Activated CD4-positive, alpha-beta T cell treated with anti-CD3 and anti-CD28 coated beads for 4 hours (primary cell): ENCODE results near the gene CNTNAP4.

Source experiments
- DNase-seq, 2 donors: peaks; one replicate each; pipeline ENCODE4 v3.0.0-alpha.2; 2020

The CNTNAP4 gene

DNA sequence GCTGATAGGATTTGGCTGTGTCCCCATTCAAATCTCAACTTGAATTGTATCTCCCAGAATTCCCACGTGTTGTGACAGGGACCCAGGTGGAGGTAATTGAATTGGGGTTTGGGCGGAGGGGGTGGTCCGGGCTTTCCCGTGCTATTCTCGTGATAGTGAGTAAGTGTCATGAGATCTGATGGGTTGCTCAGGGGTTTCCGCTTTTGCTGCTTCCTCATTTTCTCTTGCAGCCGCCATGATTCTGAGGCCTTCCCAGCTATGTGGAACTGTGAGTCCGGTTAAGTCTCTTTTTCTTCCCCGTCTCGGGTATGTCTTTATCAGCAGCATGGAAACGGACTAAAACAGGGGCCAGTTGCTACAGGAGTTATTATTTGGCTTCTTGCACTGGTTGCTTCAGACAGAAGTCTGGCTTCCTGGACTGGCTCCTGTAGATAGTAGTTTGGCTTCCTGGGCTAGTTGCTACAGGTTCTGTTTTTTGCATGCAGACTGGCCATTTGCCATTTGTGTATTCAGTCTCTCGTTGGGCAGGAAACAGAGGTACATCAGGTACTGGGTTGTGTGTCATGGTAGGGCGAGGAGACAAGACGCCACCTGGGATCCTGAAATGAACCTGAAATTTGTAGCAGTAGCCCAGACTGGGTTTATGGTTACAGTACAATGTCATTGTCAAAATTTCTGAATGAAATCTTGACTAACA is 32.6 kb downstream of the CNTNAP4 start:
- no peak for DNase-seq

DNA sequence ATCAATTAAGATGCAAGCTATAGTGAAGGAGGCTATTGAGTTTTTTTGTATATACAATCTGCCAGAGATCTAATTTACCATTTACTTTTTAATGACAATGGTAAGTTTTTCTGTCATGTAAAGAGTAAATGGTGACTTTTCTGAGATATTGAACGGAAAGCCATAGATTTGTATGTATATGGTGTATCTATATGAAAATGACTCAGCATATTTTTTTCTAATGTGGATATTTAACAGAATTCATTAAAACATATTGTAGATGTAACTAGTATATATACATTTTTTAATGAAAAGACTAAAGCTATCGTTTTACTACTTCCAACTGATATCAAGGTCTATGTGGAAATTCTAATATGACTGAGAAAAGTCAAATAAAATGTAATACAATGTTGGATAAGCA is 34.1 kb downstream of the CNTNAP4 start:
- DNase-seq, result no peak

DNA sequence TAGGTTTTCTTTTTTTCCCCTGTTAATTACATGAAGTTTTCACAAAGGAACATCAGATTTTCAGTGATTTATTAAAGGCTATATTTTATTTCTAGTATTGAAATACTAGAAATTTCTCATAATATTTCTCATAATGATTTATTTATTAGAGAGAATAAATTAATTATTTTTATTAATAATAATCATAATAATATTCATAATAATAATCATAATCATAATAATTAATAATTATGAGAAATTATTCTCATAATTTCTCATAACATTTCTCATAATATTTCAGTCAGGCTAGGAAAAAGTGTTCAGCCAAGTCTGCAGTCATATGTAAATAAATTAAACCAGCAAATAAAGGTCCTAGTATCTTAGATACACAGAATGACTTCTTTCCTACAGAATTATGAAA is 41.4 kb downstream of the CNTNAP4 start:
- no peak for DNase-seq

DNA sequence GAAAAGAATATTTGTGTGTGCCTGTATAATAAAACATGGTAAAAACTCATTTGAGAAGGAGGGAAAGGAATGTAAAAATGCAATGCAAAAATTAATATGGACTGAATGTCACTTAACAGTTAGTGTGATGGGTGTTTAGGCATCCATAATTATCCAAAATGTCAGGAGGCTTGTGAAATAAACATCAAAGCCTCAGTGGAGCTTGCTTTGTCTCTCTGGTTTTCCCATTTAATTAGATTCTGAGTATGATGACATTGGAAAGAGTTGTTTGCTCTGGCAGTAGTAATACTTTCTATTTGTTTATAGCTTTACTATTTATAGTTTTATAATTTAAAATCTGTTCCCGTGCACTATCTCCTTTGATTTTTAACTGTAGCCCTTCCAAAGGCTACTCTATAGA is 51.9 kb downstream of the CNTNAP4 start:
- no peak for DNase-seq

DNA sequence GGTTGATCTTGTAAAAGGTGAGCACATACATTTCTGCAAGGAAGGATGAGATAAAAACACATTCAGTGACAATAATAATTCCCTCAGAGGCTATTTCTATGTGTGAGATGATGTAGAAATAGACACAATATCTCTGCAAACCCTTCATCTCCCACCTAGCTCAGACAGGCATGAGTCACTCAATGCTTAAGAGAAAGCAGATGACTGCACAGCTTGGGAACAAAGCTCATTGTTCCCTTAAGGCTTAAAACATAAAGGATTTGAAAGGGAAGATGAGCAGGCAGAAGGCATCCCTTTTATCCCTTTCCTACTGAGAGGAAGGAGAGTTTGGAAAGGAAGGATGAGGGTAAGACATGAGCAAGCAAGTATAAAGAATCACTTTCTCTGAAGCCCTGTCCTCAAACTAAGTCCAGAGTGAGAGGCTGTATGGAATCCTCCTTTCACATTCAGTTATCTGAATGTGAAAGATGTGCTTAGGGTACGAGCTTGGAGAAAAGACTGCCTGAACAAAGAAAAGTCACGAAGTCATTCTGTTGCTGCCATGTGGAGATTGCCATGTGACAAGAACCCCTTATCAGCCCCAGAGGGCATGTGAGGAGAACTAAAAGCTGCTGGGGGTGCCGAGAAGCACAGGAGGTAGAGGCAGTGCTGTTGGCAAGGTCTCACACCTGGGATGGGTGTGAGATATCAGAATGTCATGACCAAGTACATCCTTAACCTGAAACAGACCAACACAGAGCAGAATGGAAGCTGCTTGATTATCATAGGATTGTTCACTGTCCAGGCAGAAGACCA is 58.2 kb downstream of the CNTNAP4 start:
- DNase-seq, result no peak

DNA sequence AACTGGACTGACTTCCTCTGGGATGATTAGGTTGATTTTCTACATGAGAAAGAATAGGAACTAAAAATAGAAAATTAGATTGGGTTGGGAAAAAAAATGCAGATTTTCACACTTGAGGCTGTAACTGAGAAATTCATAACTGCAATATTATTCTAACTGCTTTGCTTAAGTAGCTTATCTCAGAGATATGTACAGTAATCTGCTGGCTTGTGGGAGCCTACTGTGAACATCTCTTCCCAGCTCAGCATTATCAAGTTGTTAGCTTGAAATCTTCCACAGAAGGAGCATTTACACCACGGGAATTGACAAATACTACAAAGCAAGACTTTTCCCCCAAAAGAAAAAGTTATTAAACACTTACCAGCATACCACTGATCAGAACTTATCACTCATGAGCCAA is 58.9 kb downstream of the CNTNAP4 start:
- no peak for DNase-seq

DNA sequence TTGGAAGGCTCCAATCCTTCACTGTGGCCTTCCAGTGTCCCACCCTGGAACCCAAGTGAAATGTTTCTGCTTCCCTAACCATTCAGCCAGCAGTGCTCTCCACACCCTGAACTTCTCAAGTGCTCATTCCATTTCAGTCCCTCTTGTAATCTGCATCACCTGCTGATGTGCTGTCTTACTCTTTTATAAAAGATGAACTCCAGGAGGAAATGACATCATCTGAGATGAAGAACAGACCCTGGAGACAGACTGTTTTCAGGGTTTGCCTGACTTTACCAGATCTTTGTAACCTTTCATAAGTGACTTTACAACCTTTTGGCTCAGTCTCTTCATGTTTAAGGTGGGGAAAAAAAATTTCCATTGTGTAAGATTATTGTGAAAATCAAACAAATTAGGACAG is 61.3 kb downstream of the CNTNAP4 start:
- DNase-seq, result no peak

DNA sequence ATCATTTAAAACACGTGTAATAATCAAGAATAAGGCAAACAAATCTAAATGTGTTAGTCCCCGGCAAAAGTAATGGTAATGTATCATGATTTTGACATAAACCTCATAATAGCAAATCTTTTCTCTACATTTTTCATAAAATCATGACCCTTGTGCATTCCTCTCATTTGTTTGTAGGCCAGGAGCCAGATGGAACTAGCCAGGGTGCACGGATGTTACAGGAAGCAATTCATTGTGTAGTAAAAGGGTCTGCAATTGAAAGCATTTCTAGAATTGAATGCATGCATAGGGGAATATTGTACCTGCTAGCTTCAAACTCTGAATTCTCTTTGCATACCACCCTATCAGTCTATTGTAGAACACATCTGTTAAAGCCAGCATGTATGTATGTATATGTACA is 66.6 kb downstream of the CNTNAP4 start:
- no peak for DNase-seq

DNA sequence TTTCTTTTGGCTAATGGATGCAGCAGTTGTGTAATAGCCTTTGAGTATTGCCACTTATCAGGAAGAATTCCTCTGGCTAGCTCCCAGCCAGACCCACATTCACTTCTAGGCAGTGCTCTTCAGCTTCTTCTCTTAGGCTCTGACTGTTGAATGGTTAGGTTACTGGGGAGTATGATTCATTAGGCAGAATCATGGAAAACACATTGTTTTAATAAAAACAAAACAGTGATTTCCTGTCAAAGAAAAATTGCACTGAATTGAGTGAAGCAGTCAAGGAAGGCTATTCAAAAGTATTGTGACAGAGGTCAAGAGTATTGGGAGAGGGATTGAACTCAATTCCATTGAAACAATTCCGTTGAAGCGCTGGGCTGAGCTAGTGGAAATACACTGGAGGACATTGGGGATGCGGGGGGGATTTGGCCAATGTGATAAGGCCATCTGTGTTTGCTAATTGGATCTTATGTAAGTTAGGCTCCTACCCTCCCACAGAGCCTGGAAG is 68.0 kb downstream of the CNTNAP4 start:
- no peak for DNase-seq

DNA sequence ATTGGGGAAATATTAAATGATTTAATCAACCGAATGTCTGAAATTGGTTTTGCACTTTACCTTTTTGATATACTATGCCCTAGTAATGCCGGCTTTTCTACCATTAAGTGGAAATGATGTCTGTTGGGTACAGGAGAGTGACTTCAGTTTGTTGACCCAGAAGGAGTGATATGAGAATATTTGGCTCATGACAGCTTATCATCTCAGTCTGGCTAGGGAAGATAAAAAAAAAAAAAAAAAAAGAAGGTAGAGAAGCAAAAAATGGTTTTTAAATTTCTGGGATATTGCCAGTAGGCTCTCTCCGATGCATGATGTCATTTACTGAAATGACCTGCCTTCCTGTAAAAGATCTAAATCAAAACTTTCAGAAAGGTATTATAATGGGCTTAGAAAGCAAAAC is 69.0 kb downstream of the CNTNAP4 start:
- DNase-seq, result no peak

DNA sequence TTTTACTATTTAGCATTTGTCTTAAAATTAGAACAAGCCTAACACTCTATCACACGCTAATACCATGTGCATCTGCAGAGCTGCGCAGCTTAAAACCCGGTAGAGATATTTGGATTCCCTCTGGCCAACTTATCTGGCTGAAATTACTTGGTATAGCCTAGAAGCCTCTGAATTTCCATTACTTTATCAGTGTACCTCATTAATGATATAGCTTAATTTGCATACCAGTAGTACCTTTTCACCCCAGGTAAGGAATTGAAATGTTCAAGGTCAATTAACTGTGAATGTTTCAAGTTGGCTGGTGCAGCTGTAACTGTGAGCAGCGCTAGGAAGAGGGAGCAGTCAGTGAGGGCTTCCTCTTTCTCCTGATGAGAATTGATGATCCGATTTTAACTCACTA is 74.2 kb downstream of the CNTNAP4 start:
- DNase-seq, result no peak

DNA sequence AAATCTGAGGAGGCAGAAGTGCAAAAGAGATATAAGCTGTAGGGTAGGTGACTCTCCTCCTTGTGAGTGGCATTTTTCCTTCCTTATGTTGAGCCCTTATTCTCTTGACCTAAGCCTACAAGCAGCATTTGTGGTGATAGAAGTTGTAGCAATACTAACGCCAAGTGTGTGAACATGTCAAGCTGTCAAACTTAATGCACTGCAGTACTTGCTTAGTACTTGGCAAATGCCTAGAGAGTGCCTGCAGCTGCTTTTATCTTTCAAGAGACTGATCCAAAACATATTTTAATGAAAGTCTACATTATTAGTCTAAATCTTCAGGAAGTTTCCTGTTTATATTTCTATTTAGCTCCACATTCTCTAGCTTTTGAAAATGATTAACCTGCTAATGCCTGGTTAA is 83.2 kb downstream of the CNTNAP4 start:
- no peak for DNase-seq

DNA sequence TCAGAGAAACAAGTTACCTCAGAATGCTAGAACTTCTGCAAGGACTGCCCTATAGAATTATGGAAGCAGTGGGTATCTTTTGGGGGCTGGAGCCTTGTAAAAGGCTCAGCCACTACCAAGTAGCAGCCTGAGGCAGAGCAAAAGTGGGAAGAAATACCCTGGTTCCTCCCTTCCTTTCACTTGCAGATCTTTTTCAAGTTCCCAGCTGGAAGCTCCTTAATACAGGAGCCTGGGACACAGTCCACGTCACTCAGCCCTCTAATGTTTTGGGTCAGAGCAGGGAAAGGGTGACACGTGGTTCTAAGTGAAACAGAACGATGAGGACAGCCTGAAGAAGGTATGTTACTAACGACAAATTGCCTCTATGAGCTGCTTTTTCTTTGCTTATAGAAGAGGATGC is 93.1 kb downstream of the CNTNAP4 start:
- DNase-seq, result no peak

DNA sequence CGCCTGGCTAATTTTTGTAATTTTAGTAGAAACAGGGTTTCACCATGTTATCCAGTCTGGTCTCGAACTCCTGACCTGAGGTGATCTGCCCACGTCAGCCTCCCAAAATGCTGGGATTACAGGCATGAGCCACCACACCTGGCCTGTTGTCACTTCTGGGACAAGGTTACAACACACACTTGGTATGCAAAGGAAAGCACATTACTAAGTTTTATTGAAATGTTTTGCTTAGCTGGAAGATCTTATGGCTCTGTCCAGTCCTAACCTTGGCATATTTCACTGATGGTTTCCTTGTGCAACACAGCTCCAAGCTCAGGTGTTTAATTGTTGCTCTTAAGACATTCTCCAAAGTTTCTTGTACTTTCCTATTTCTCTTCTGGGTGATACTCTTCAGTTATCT is 94.2 kb downstream of the CNTNAP4 start:
- DNase-seq, result no peak

DNA sequence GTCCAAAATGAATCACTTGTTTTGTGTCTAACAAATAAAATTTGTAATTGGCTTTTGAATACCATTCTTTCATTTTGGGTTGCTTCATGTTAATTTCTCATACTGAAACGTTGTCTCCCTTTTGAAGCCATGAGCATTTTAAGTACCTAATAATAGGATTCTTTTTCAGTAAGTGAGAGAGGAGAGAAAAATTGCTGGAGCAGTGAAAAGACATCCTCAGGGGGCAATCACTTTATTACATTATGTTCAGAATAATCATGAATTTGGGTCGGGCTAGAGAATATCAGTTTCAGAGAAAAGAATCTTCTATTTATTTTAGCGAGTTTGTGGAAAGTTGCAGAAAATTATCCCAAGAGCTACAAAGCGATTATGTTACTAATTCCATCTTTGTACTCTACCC is 96.8 kb downstream of the CNTNAP4 start:
- DNase-seq, result no peak

DNA sequence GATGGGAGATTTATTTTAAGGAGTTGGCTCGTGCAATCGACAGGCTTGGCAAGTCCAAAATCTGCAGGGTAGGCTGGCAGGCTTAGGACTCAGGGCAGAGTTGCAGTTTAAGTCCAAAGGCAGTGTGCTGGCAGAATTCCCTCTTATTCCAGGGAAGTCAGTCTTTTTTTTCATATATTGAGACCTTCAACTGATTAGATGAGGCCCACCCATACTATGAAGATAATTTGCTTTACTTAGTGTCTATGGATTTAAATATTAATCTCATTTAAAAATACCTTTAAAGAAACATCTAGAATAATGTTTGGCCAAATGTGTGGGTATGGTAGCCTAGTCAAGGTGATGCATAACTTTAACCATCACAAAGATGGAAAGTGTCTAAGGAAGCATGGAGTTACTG is 99.8 kb downstream of the CNTNAP4 start:
- no peak for DNase-seq

DNA sequence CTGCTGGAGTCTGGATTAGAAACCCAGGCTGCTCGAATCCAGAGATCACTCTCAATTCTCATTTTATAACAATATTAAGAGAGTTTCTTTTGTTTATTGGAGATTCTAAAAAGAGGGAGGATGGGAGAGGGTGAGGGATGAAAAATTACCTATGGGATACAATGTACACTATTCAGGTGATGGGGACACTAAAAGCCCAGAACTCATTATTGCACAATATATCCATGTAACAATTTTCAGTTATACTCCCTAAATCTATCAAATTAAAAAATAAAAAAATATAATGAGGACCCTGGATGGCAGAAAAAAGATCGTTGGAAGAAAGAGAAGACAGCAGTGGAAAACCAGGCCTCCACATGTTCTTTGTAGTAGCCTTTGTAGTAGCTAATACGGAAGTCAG is 100.8 kb downstream of the CNTNAP4 start:
- DNase-seq, result no peak

DNA sequence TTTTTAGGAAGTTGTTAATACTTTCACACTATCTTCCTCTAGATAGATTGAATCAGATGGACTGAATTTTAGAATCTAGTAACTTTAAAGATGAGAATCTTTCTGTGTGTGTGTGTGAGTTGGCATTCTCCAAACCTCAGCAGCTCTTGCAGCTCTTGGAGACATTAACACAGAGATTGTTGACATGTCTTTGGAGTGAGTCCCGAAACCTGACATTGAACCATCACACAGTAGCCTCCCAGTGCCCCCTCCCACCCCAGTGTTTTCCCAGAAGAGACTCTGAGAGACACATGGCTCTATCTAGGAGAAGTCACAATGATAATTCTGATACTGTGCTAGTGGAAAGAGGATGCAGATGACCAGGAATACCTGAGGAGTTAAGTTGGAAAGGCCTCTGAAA is 103.9 kb downstream of the CNTNAP4 start:
- DNase-seq, result no peak

DNA sequence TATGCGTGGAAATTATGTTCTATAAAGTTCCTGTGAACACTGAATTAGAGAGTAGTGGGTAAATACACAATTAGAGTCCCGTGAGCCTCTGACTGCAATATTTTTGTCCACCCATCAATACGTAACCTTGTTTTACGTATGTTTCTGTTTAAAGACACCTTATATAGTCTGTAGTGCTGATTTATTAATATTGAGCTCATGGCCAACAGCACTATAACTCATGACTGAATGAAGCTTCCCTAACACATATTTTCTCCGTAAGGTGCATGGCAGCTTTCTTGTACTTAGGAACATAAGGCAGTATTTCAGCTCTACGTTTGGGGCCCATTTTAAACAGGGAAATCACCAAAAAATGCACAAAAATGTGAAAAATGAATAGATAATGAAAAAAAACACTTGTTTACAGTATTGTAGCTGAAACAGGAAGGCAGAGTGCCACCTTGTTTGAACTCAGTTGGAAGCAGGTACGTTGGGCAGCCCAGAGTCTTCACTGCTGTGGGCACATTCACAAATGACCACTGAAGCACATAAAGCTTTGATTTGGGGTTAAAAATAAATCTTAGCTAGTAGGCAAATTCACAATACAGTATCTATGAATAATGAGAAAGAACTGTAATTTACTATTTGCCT is 108.5 kb downstream of the CNTNAP4 start:
- DNase-seq, result no peak

DNA sequence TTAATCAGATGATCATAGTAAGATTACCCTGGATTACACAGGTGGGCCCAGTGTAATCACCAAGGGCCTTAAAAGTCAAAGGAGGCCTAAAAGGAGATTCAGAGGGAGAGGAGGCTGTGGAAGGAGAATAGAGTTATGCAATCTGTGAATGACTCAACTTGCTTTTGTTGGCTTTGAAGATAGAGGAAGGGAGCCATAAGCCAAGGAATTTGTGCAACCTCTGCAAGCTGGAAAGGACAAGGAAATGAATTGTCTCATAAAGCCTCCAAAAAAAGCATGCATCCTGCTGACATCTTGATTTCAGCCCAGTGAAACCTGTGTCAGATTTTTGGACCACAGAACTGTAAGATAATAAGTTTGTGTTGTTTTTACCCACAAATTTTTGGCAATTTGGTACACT is 109.6 kb downstream of the CNTNAP4 start:
- DNase-seq, result no peak

DNA sequence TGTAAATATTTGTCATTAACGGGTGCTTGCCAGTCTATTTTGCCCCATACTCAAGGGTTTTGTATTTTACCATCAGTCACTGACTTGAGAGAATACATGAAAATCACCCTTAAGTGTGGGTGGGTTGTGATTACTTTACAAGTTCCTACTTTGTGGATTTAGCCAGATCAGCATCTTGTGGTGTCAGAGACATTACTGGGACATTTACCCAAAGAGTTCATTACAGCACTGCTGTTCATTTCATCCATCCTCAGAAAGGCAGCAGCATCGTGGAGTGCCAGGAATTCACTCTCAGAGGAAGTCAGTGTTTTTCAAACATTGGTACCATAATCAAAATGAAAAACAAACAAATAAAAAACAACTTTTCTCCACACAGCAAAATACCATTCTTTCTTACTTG is 110.8 kb downstream of the CNTNAP4 start:
- no peak for DNase-seq

DNA sequence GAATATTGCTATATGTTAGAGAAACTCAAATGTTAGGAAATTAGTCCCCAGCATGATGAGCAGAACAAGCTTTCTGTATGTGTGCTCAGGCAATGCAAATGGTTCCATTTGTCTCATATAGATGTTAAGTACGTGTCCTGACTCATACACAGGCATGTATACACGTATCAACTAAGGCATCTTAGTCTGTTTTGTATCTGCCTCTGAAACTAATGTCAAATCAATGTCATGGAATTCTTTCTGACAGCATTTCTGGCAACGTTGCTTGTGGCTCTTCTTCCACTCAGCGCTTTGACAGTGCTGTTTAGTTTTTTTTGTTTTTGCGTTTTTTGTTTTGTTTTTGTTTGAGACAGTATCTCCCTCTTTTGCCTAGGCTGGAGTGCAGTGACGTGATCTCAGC is 111.9 kb downstream of the CNTNAP4 start:
- DNase-seq, result no peak

DNA sequence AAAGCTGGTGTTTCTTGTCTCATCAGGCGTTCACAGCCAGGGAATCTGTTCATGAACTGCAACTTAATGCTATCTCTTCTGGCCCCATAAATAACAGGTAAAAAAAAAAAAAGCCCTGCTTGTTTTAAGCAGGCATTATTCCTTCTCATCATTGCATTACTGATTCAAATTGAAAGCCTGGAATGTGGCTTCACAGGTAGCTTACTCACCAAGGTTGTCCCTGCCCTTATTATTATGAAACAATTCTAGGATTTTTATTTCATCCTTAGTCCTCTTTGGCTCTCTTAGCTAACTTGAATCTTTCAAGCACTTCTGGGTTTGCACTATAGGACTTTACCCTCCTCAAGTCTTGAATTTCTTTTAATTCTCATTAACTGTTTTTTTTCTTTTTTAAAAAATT is 113.3 kb downstream of the CNTNAP4 start:
- DNase-seq, result no peak

DNA sequence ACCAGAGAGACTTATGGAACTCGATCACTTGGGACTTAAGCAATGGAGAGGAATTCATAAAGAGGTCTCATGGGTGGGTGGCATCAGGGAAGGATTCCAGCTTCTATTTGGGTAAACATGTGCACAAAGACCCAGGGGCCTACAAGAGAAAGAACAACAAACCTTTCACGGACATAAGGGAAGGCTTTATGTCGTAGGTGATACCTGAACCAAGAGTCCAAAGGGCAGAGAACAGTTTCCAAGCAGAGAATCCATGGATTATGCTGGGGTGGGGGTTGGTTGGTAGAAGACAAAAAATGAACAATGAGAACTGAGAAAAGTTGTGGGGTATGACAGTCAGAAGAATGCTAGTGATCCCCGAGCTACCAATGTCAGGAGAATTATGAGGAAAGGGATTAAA is 119.8 kb downstream of the CNTNAP4 start:
- DNase-seq, result no peak
